Transverse colon (tissue), 4 donors: ENCODE results near the gene ZDHHC23.

Experiments used
- EP300 ChIP-seq: sonication (generic); formaldehyde crosslinking; IDR thresholded peaks from one replicate; pipeline ENCODE4 v1.6.1; 2017; ENCODE audit warnings: antibody characterized with exemption, low read depth
- POLR2A ChIP-seq: fragments of 450-650 bp; IDR thresholded peaks from one replicate; pipeline ENCODE4 v1.6.1; 2016; ENCODE audit warnings: antibody characterized with exemption, mild to moderate bottlenecking, moderate library complexity
- POLR2AphosphoS5 ChIP-seq, 3 donors: sonication (generic); formaldehyde crosslinking; IDR thresholded peaks; one replicate each; pipeline ENCODE4 v1.6.1; 2016; ENCODE audit warnings: antibody characterized with exemption in 3 of 3
- TF ChIP-seq, protein P1 (sequence below), 5 experiments: fragments of 200-600 bp in 3 of 5; fragments of 450-650 bp in 2 of 5; sonication (generic) in 3 of 5; IDR thresholded peaks; 1 replicate in 2 of 5; 2 replicates in 3 of 5; pipeline ENCODE4 v1.5.1; 2016 to 2017; ENCODE audit warnings: antibody characterized with exemption in 5 of 5, inconsistent platforms in 3 of 5, mild to moderate bottlenecking in 2 of 5, moderate library complexity in 1 of 5

- TF ChIP-seq, protein P1, sequence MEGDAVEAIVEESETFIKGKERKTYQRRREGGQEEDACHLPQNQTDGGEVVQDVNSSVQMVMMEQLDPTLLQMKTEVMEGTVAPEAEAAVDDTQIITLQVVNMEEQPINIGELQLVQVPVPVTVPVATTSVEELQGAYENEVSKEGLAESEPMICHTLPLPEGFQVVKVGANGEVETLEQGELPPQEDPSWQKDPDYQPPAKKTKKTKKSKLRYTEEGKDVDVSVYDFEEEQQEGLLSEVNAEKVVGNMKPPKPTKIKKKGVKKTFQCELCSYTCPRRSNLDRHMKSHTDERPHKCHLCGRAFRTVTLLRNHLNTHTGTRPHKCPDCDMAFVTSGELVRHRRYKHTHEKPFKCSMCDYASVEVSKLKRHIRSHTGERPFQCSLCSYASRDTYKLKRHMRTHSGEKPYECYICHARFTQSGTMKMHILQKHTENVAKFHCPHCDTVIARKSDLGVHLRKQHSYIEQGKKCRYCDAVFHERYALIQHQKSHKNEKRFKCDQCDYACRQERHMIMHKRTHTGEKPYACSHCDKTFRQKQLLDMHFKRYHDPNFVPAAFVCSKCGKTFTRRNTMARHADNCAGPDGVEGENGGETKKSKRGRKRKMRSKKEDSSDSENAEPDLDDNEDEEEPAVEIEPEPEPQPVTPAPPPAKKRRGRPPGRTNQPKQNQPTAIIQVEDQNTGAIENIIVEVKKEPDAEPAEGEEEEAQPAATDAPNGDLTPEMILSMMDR (IDR thresholded peaks at IDR 0.05), result no peak
- TF ChIP-seq POLR2A, result no peak
- TF ChIP-seq POLR2AphosphoS5 (IDR thresholded peaks at IDR 0.05), result no peak
- TF ChIP-seq EP300, result no peak
These were observed 34.0 kb downstream of the ZDHHC23 start for GRCh38 chr3:113981803-113982202.
